HFFc6 (cell line): ENCODE measurements around the gene WASF1. TPM values are rescaled to one million over a fixed set of nuclear protein-coding genes. Genes with fewer than 3 reads are reported as not detected.

Source experiments
- DNase-seq: peaks from one replicate; pipeline ENCODE4 v3.0.0-alpha.2; 2018
- H3K27ac Mint-ChIP-seq: 2 replicates; pipeline ENCODE4 v1.8.0; 2020; ENCODE audit warnings: mild to moderate bottlenecking, mixed read lengths
- H3K27me3 Mint-ChIP-seq: 2 replicates; pipeline ENCODE4 v1.8.0; 2021; ENCODE audit warnings: mild to moderate bottlenecking, moderate library complexity, mixed read lengths; ENCODE audit not compliant: insufficient read depth
- H3K36me3 Mint-ChIP-seq: 2 replicates; pipeline ENCODE4 v1.8.0; 2021; ENCODE audit warnings: low read depth, mixed read lengths
- H3K4me1 Mint-ChIP-seq: 2 replicates; pipeline ENCODE4 v1.8.0; 2020; ENCODE audit warnings: low read depth, mixed read lengths
- H3K4me3 Mint-ChIP-seq: 2 replicates; pipeline ENCODE4 v1.8.0; 2020; ENCODE audit warnings: mild to moderate bottlenecking, moderate library complexity, mixed read lengths
- H3K9me3 Mint-ChIP-seq: 2 replicates; pipeline ENCODE4 v1.8.0; 2020; ENCODE audit warnings: mild to moderate bottlenecking, mixed read lengths
- total RNA-seq, 6 experiments: library from RNA; stranded (reverse); fragmentation: NEBNext Ultra II Directional; extraction: Animal tissue kit (Norgen Biotek cat#: 25700); gene quantifications; 2 replicates in 1 of 6; 3 replicates in 5 of 6; pipeline ENCODE4 v1.2.3, GENCODE V29; 2021
- TF ChIP-seq, protein P1 (sequence below): fragments of 200-600 bp; sonication (generic); IDR thresholded peaks from 2 replicates; pipeline ENCODE4 v1.5.0; 2021; ENCODE audit warnings: antibody characterized with exemption, mild to moderate bottlenecking

Gene WASF1
- total RNA-seq, 6 experiments from 2014 or later = 11.6 to 13.5 (median 12.3) TPM

DNA sequence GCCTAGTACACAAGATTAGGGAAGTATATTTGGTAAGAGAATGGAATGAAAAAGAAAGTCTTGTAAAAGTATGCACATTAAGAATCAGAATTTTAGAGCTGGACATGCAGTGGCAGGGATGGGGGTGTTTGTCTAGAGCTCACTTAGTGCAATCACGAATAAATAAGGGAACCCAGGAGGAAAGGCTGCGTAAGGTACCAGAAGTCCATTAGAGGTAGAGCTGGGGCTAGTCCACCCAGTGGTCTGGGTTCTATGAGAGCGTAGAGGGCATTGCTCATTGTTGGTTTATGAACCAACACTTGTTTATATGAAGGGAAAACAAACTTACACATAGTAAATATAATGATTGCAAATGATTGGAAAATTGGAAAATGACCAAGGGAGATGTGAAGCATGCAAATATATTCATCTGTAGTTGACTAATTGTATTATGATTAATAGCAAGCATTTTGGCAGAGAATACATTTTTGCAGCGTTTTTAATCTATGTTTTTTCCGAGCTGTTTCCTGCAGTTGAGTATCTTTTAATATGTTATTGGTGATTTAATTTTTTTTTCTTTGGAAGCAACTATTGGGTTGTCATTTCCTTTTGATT, 3.9 kb upstream of the WASF1 start:
- H3K36me3 Mint-ChIP-seq = no peaks in the 10 kb centered on the region

DNA sequence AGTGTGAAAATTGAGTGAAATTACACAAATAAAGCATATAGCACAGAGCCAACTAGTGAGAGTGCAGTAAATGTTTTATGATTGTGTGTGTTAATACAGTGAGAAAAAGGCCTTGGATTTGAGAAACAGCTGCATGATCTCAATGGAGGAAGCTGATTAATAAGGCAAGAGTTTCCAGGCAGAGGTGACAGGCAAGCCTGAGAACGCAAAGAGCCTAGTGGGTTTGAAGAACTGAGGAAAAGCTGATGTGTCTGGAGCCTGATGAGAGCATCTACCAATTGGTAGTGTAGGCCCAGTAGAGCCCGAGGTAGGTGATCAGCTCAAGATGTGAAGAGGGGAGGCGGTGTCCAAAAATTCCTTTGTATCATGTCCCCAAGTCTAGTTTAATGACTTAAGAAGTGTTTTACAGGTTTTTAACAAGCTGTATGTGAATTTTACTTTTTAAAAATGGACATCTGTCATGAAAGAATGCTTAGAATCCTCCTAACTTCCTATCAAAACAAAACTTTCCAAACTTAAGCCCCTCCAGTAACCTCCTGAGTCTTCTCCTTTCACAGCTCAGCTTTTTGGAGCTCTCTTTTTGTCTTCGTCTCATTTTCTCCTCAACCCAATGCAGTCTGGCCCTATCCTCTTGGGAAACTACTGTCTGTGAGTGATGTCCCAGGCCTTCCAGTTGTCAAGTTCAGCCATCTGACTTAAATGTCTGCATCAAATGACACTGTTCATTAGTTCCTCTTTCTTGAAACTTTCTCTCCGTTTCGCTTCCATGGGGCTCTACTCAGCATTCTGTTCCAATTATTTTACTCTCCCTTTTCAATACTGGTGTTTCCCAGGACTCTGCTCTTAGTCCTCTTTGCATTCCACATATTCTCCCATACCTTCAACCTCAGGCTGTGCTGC, 1.9 kb upstream of the WASF1 start:
- H3K27me3 Mint-ChIP-seq = peaks cover 2% of the 10 kb centered on the region; the same call in 1 of the 2 replicates
- no peak for DNase-seq
- H3K27ac Mint-ChIP-seq = no peak overlapping the region
- no peak overlapping the region for H3K4me3 Mint-ChIP-seq
- H3K36me3 Mint-ChIP-seq = no peaks in the 10 kb centered on the region
- no peaks in the 10 kb centered on the region for H3K9me3 Mint-ChIP-seq
- TF ChIP-seq, protein P1, sequence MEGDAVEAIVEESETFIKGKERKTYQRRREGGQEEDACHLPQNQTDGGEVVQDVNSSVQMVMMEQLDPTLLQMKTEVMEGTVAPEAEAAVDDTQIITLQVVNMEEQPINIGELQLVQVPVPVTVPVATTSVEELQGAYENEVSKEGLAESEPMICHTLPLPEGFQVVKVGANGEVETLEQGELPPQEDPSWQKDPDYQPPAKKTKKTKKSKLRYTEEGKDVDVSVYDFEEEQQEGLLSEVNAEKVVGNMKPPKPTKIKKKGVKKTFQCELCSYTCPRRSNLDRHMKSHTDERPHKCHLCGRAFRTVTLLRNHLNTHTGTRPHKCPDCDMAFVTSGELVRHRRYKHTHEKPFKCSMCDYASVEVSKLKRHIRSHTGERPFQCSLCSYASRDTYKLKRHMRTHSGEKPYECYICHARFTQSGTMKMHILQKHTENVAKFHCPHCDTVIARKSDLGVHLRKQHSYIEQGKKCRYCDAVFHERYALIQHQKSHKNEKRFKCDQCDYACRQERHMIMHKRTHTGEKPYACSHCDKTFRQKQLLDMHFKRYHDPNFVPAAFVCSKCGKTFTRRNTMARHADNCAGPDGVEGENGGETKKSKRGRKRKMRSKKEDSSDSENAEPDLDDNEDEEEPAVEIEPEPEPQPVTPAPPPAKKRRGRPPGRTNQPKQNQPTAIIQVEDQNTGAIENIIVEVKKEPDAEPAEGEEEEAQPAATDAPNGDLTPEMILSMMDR = no peak
- H3K4me1 Mint-ChIP-seq = peaks cover 20% of the 10 kb centered on the region

More for the DNA sequence above, 3.9 kb upstream of the WASF1 start:
- H3K9me3 Mint-ChIP-seq = no peaks in the 10 kb centered on the region
- peaks cover 10% of the 10 kb centered on the region for H3K4me1 Mint-ChIP-seq
- DNase-seq = no peak
- H3K27ac Mint-ChIP-seq = no peak overlapping the region
- no peak overlapping the region for H3K4me3 Mint-ChIP-seq
- H3K27me3 Mint-ChIP-seq = peaks cover 2% of the 10 kb centered on the region; the same call in 1 of the 2 replicates
- TF ChIP-seq, protein P1 = no peak

DNA sequence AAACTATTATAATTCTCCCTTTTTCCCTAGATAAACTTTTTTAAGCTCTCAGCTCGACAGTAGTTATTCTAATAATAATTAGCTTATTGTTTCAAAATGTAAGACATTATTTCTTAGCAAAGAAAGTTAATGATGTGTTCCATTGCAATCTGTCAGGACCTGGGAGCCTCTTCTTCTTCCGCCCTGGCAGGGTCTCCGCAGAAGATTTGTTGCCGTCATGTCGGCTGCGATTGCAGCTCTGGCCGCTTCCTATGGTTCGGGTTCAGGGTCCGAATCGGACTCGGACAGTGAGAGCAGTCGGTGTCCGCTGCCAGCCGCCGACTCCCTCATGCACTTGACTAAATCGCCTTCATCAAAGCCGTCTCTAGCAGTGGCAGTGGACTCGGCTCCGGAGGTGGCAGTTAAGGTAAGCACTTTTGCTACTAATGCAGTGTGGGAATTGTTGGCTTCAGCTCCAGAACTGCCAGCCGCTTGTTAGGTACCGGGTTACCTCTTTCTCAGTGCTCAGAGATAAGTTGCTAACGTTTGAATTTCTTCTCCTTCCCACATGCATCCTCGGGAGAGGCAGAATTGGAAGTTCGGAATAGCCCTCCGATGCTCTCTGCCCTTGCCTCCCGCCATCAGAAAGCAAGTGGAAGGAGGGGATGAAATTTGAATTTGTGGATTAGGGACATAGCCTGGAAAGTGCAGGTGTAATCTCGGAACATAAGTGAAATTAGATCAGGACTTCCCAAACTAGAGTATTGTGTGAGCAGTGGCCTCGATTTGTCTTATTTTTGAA, 948 bp upstream of the WASF1 start, which contains the start of gene CDC40:
Gene CDC40, plus strand, starts transcription at position 200 of the 781 bp plus-strand sequence. Its CDS starts 18 bp downstream, at position 218.
- TF ChIP-seq, protein P1 = no peak
- DNase-seq = no peak
- Mint-ChIP-seq H3K36me3 (no peaks in the 10 kb centered on the region), H3K27ac (no peak within 1 kb of the TSS; the same call in 1 of the 2 replicates), H3K9me3 (no peaks in the 10 kb centered on the region), H3K4me1 (peaks cover 13% of the 10 kb centered on the region), H3K4me3 (no peak within 1 kb of the TSS), H3K27me3 (peaks cover 2% of the 10 kb centered on the region; the same call in 1 of the 2 replicates)

DNA sequence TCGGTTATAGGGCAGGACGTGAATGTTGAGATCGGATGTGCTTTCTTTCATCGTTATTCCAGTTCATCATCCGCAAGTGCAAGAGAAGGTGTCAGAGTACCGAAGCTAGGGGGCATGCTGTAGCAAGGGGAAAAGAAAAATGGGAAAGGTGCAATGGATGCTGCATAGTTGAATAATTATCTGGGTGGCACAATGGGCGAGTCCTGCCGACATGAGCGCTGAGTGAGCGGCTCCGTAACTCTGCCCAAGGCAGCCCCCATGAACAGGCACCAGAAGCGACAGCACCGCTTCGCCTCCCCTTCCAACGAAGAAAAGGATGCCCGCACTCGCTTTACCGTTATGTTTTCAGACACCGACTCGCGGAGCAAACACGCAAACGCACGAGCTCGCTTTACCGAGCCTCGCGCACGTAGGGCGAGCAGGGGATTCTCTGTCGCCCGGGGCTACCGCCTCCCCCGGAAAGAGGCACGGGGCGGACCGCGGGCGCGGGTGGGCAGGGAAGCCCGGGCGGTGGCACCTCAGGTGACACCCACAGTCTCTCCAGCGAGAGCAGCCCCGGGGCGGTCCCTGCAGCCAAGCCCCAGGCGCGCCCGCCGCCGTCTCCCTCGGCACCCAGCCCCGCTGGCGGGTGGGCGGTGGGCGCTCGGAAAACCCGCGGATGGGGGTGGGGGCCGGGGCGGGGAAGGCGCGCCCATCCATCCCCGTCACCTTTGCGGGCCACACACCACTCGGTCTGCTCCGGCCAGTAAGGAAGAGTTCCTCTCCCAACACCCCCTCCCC, 654 bp downstream of the WASF1 start:
- peak overlapping the region; percentile 24 for H3K27ac Mint-ChIP-seq
- H3K4me3 Mint-ChIP-seq = peak overlapping the region; percentile 91; the same call in 1 of the 2 replicates
- H3K27me3 Mint-ChIP-seq = peaks cover 2% of the 10 kb centered on the region; the same call in 1 of the 2 replicates
- no peaks in the 10 kb centered on the region for H3K36me3 Mint-ChIP-seq
- peak; percentile 53 for DNase-seq
- H3K9me3 Mint-ChIP-seq = no peaks in the 10 kb centered on the region
- TF ChIP-seq, protein P1 = peak; percentile 79
- H3K4me1 Mint-ChIP-seq = peaks cover 13% of the 10 kb centered on the region
